Liver (tissue), 9 donors: ENCODE results near the gene PPP2R5C. TPM values are rescaled to one million over a fixed set of nuclear protein-coding genes. Genes with fewer than 3 reads are reported as not detected.

Experiments
- DNase-seq: peaks from one replicate; pipeline ENCODE4 v3.0.0-alpha.2; 2017; ENCODE audit warnings: low spot score
- H3K27ac ChIP-seq, 2 donors: one replicate each; pipeline ENCODE4 v1.7.0; 2013; ENCODE audit warnings: inconsistent platforms in 2 of 2, low read length in 2 of 2, control low read depth in 1 of 2, low read depth in 1 of 2, mild to moderate bottlenecking in 1 of 2
- H3K27me3 ChIP-seq, 4 donors: one replicate each; pipeline versions ENCODE4 v1.6.1 to v1.7.0; 2013; ENCODE audit warnings: low read length in 3 of 4, inconsistent platforms in 1 of 4, mild to moderate bottlenecking in 1 of 4, moderate library complexity in 1 of 4; ENCODE audit not compliant: control insufficient read depth in 4 of 4, insufficient read depth in 4 of 4
- H3K36me3 ChIP-seq, 4 donors: one replicate each; pipeline versions ENCODE4 v1.6.1 to v1.7.0; 2013; ENCODE audit warnings: low read length in 3 of 4, mild to moderate bottlenecking in 3 of 4, low read depth in 1 of 4, moderate library complexity in 1 of 4; ENCODE audit not compliant: control insufficient read depth in 4 of 4, insufficient read depth in 3 of 4
- H3K4me1 ChIP-seq, 4 donors: one replicate each; pipeline versions ENCODE4 v1.6.1 to v1.7.0; 2013; ENCODE audit warnings: low read length in 3 of 4, mild to moderate bottlenecking in 3 of 4, moderate library complexity in 1 of 4; ENCODE audit not compliant: control insufficient read depth in 4 of 4, insufficient read depth in 4 of 4
- H3K4me3 ChIP-seq, 3 donors: one replicate each; pipeline versions ENCODE4 v1.6.1 to v1.7.0; 2013; ENCODE audit warnings: low read length in 3 of 3, control low read depth in 1 of 3, low read depth in 1 of 3, mild to moderate bottlenecking in 1 of 3
- H3K9ac ChIP-seq, 2 donors: one replicate each; pipeline ENCODE4 v1.7.0; 2013; ENCODE audit warnings: low read length in 2 of 2, mild to moderate bottlenecking in 2 of 2, moderate library complexity in 2 of 2, control low read depth in 1 of 2, low read depth in 1 of 2
- H3K9me3 ChIP-seq, 4 donors: one replicate each; pipeline versions ENCODE4 v1.6.1 to v1.7.0; 2013; ENCODE audit warnings: low read length in 3 of 4; ENCODE audit not compliant: control insufficient read depth in 4 of 4
- ATF3 ChIP-seq: IDR thresholded peaks from 2 replicates; pipeline ENCODE4 v1.6.1; 2016; ENCODE audit warnings: antibody characterized with exemption
- CTCF ChIP-seq: fragments of 150-350 bp; IDR thresholded peaks from 2 replicates; pipeline ENCODE4 v1.5.1; 2017; ENCODE audit warnings: improper control_type of control experiment, low read depth, low read length; ENCODE audit not compliant: missing input control
- EGR1 ChIP-seq, 2 donors: IDR thresholded peaks; 2 replicates each; pipeline ENCODE4 v1.6.1; 2016 to 2018; ENCODE audit warnings: antibody characterized with exemption in 2 of 2, low read depth in 2 of 2
- FOXA1 ChIP-seq: IDR thresholded peaks from 2 replicates; pipeline ENCODE4 v1.6.1; 2016; ENCODE audit warnings: antibody characterized with exemption
- FOXA2 ChIP-seq: IDR thresholded peaks from 2 replicates; pipeline ENCODE4 v1.6.1; 2016; ENCODE audit warnings: antibody characterized with exemption
- GABPA ChIP-seq, 2 donors: IDR thresholded peaks in 1 of 2; conservative IDR thresholded peaks in 1 of 2; 2 replicates each; pipeline ENCODE4 v1.6.1; 2016; ENCODE audit warnings: antibody characterized with exemption in 2 of 2, mild to moderate bottlenecking in 1 of 2, moderate library complexity in 1 of 2
- HNF4A ChIP-seq, 2 donors: conservative IDR thresholded peaks; 2 replicates each; pipeline ENCODE4 v1.6.1; 2016; ENCODE audit warnings: antibody characterized with exemption in 2 of 2, mild to moderate bottlenecking in 2 of 2
- HNF4G ChIP-seq: IDR thresholded peaks from 2 replicates; pipeline ENCODE4 v1.6.1; 2016; ENCODE audit warnings: antibody characterized with exemption
- JUND ChIP-seq, 2 donors: IDR thresholded peaks; 2 replicates each; pipeline ENCODE4 v1.6.1; 2016; ENCODE audit warnings: antibody characterized with exemption in 2 of 2
- MAX ChIP-seq: IDR thresholded peaks from 2 replicates; pipeline ENCODE4 v1.6.1; 2016; ENCODE audit warnings: antibody characterized with exemption
- NR2F2 ChIP-seq: IDR thresholded peaks from 2 replicates; pipeline ENCODE4 v1.6.1; 2016; ENCODE audit warnings: antibody characterized with exemption
- RAD21 ChIP-seq, 2 donors: IDR thresholded peaks; 2 replicates each; pipeline ENCODE4 v1.6.1; 2016; ENCODE audit warnings: antibody characterized with exemption in 2 of 2, mild to moderate bottlenecking in 2 of 2
- REST ChIP-seq: IDR thresholded peaks from 2 replicates; pipeline ENCODE4 v1.6.1; 2016; ENCODE audit warnings: antibody characterized with exemption, mild to moderate bottlenecking
- RXRA ChIP-seq, 2 donors: IDR thresholded peaks; 2 replicates each; pipeline ENCODE4 v1.6.1; 2017 to 2018; ENCODE audit warnings: antibody characterized with exemption in 2 of 2, mild to moderate bottlenecking in 1 of 2
- SP1 ChIP-seq: IDR thresholded peaks from 2 replicates; pipeline ENCODE4 v1.6.1; 2018; ENCODE audit warnings: antibody characterized with exemption, mild to moderate bottlenecking
- TAF1 ChIP-seq: conservative IDR thresholded peaks from 2 replicates; pipeline ENCODE4 v1.6.1; 2016; ENCODE audit warnings: antibody characterized with exemption, mild to moderate bottlenecking
- YY1 ChIP-seq: IDR thresholded peaks from 2 replicates; pipeline ENCODE4 v1.6.1; 2016; ENCODE audit warnings: antibody characterized with exemption, mild to moderate bottlenecking
- ZBTB33 ChIP-seq: IDR thresholded peaks from 2 replicates; pipeline ENCODE4 v1.6.1; 2016; ENCODE audit warnings: antibody characterized with exemption
- WGBS: extraction: QIAGEN DNeasy Blood & Tissue Kit; methylation state at CpG from one replicate; pipeline ENCODE4 v1.1.7; 2013; 5-methylcytosine and 5-hydroxymethylcytosine counted together
- polyA plus RNA-seq, 2 donors: library from polyadenylated mRNA; stranded (reverse) in 1 of 2; unstranded in 1 of 2; fragments of 200-250 nt in 1 of 2; fragments of >200 nt in 1 of 2; fragmentation: Nextera tagmentation in 1 of 2; extraction: Ambion mirVana in 1 of 2; gene quantifications; one replicate each; pipeline versions ENCODE4 v1.2.1 to v1.2.3, GENCODE V29; 2013 to 2015
- total RNA-seq, 2 donors: library from RNA; depleted of rRNA; stranded (reverse); fragments of >200 nt; gene quantifications; one replicate each; pipeline ENCODE4 v1.2.3, GENCODE V29; 2014
- donor health status: healthy.
- donor health status: healthy.
- donor health status: healthy.
- donor health status: healthy.
- donor health status: healthy.

The PPP2R5C gene
- total and polyA plus RNA-seq, 4 donors: 33.5 to 52.3 (median 43.9) TPM

- Histone ChIP-seq H3K27ac (no peak overlapping the region), H3K4me3 (no peak overlapping the region), H3K9me3 (no peaks in the 10 kb centered on the region), H3K27me3 (no peaks in the 10 kb centered on the region), H3K9ac (no peak overlapping the region), H3K36me3 (peaks cover 0 to 17% (median 7%) of the 10 kb centered on the region in 4 donors), H3K4me1 (peaks cover 3 to 18% (median 10%) of the 10 kb centered on the region in 4 donors)
- DNase-seq: no peak
- TF ChIP-seq ZBTB33: no peak
- TF ChIP-seq TAF1: no peak
- TF ChIP-seq FOXA2: no peak
- no peak for TF ChIP-seq REST
- TF ChIP-seq CTCF: no peak
- no peak for TF ChIP-seq YY1
- no peak for TF ChIP-seq FOXA1
- TF ChIP-seq GABPA (IDR thresholded peaks at IDR 0.05 in 1 of 2, conservative IDR thresholded peaks at IDR 0.05 in 1 of 2): no peak
- TF ChIP-seq EGR1 (IDR thresholded peaks at IDR 0.05; ENCODE audit: low read depth in 2 of 2): no peak
- no peak for TF ChIP-seq RXRA (IDR thresholded peaks at IDR 0.05)
- no peak for TF ChIP-seq RAD21 (IDR thresholded peaks at IDR 0.05)
- TF ChIP-seq SP1: no peak
- no peak for TF ChIP-seq MAX
- no peak for TF ChIP-seq HNF4G
- no peak for TF ChIP-seq ATF3
- TF ChIP-seq NR2F2: no peak
- TF ChIP-seq JUND (IDR thresholded peaks at IDR 0.05): no peak
- TF ChIP-seq HNF4A (conservative IDR thresholded peaks at IDR 0.05): no peak
- WGBS: 96% methylated on average over 2 of the region's 2 CpGs
Measured at GRCh38 chr14:101859538-101859902, 98.0 kb downstream of the PPP2R5C start.
